ENCODE results near the gene PSTPIP2. TPM values are rescaled to one million over a fixed set of nuclear protein-coding genes. Genes with fewer than 3 reads are reported as not detected.

The PSTPIP2 gene
- total and polyA plus RNA-seq, 2 of the 4 experiments (the other 2 are of a cell fraction): 10.4 to 12.4 TPM

- DNase-seq: no peak
- H4K5ac ChIP-seq (ENCODE audit: low read depth, low read length): no peak overlapping the region
- H2BK5ac ChIP-seq (ENCODE audit: low read depth, low read length, poor library complexity, severe bottlenecking): no peak overlapping the region
- no peak overlapping the region for H3K14ac ChIP-seq (replicated peaks; ENCODE audit: low read depth, low read length)
- no peaks in the 10 kb centered on the region; the same call in 1 of the 2 replicates for H3K9me3 ChIP-seq (ENCODE audit: control insufficient read depth, insufficient read depth, low read length)
- H3K23ac ChIP-seq (ENCODE audit: low read depth, low read length): no peak overlapping the region
- TF ChIP-seq RCOR1 (IDR thresholded peaks at IDR 0.05; ENCODE audit: insufficient replicate concordance, low read length) (no peak), CHD1 (IDR thresholded peaks at IDR 0.05; ENCODE audit: low read depth, low read length) (no peak), NFE2L2 (IDR thresholded peaks at IDR 0.05; ENCODE audit: low read depth, low read length) (no peak), SMC3 (IDR thresholded peaks at IDR 0.05; ENCODE audit: low read depth, low read length) (no peak), CEBPB (IDR thresholded peaks at IDR 0.05; ENCODE audit: low read depth, low read length) (no peak), MAZ (IDR thresholded peaks at IDR 0.05; ENCODE audit: borderline replicate concordance, low read depth, low read length) (no peak), MXI1 (IDR thresholded peaks at IDR 0.05; ENCODE audit: borderline replicate concordance, low read depth, low read length) (no peak), RFX5 (IDR thresholded peaks at IDR 0.05; ENCODE audit: low read depth, low read length) (no peak), RAD21 (IDR thresholded peaks at IDR 0.05; ENCODE audit: low read length) (no peak), POLR2A (IDR thresholded peaks at IDR 0.05; ENCODE audit: low read depth, low read length) (no peak)
- TF ChIP-seq, protein P1, sequence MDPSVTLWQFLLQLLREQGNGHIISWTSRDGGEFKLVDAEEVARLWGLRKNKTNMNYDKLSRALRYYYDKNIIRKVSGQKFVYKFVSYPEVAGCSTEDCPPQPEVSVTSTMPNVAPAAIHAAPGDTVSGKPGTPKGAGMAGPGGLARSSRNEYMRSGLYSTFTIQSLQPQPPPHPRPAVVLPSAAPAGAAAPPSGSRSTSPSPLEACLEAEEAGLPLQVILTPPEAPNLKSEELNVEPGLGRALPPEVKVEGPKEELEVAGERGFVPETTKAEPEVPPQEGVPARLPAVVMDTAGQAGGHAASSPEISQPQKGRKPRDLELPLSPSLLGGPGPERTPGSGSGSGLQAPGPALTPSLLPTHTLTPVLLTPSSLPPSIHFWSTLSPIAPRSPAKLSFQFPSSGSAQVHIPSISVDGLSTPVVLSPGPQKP (IDR thresholded peaks at IDR 0.05; ENCODE audit: borderline replicate concordance, low read depth, low read length): no peak
- TF ChIP-seq, protein P2, sequence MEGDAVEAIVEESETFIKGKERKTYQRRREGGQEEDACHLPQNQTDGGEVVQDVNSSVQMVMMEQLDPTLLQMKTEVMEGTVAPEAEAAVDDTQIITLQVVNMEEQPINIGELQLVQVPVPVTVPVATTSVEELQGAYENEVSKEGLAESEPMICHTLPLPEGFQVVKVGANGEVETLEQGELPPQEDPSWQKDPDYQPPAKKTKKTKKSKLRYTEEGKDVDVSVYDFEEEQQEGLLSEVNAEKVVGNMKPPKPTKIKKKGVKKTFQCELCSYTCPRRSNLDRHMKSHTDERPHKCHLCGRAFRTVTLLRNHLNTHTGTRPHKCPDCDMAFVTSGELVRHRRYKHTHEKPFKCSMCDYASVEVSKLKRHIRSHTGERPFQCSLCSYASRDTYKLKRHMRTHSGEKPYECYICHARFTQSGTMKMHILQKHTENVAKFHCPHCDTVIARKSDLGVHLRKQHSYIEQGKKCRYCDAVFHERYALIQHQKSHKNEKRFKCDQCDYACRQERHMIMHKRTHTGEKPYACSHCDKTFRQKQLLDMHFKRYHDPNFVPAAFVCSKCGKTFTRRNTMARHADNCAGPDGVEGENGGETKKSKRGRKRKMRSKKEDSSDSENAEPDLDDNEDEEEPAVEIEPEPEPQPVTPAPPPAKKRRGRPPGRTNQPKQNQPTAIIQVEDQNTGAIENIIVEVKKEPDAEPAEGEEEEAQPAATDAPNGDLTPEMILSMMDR (conservative IDR thresholded peaks at IDR 0.05; ENCODE audit: low read depth, low read length): no peak
- H3K4me2 ChIP-seq (ENCODE audit: low read depth, low read length): no peak overlapping the region
- no peak overlapping the region for H2BK15ac ChIP-seq (ENCODE audit: low read depth, low read length)
- H3K27me3 ChIP-seq (ENCODE audit: control insufficient read depth, insufficient read depth, low read length): no peaks in the 10 kb centered on the region
- no peak overlapping the region for H4K8ac ChIP-seq (ENCODE audit: low read depth in 2 of 2, low read length in 2 of 2)
- H3K4me1 ChIP-seq (ENCODE audit: control insufficient read depth, insufficient read depth, low read length): no peaks in the 10 kb centered on the region
- H2BK120ac ChIP-seq (ENCODE audit: low read depth, low read length): no peak overlapping the region
- dilution Hi-C loops (cut with HindIII; ENCODE audit: low sequenced_read_pairs, unreplicated experiment) (no loop called here), in situ Hi-C loops (cut with MboI; ENCODE audit: low sequenced_read_pairs) (no loop called here), intact Hi-C loops (cut with micrococcal nuclease) (no loop called here)
- H4K91ac ChIP-seq (ENCODE audit: insufficient read depth, low read depth, low read length): no peak overlapping the region
- BruUV-seq (replicated peaks): no TSS peak
- WGBS, 2 experiments (ENCODE audit: extremely low coverage in 2 of 2, insufficient read length in 1 of 2): 100% methylated on average over 1 of the region's 3 CpGs; no CpG with 5 or more reads in 1 of the 2 experiments
- H3K9ac ChIP-seq (ENCODE audit: low read depth, low read length): no peak overlapping the region
- H2AK5ac ChIP-seq (ENCODE audit: low read depth, low read length): no peak overlapping the region
- no peak overlapping the region for H2AFZ ChIP-seq (replicated peaks; ENCODE audit: low read length, poor library complexity)
- ChIA-PET POLR2A (ENCODE audit: unreplicated experiment) (no interaction called here), CTCF (no interaction called here)
- no peak overlapping the region for H3K18ac ChIP-seq (ENCODE audit: low read depth, low read length)
- H2BK20ac ChIP-seq (ENCODE audit: low read depth, low read length): no peak overlapping the region
- H3K9me1 ChIP-seq (ENCODE audit: insufficient read depth, low read length): no peaks in the 10 kb centered on the region
- no peak overlapping the region for H3K4me3 ChIP-seq (ENCODE audit: insufficient read depth, low read depth, low read length)
- H2AK9ac ChIP-seq (replicated peaks; ENCODE audit: low read depth, low read length, poor library complexity): no peak overlapping the region
- peaks cover 8% of the 10 kb centered on the region; the same call in 1 of the 2 replicates for H3K36me3 ChIP-seq (ENCODE audit: control insufficient read depth, insufficient read depth, low read length)
- no peak overlapping the region for H3K56ac ChIP-seq (ENCODE audit: extremely low read depth, insufficient read depth, low read length)
- no peak overlapping the region for H3K4ac ChIP-seq (ENCODE audit: low read depth, low read length)
- ATAC-seq (ENCODE audit: low read depth): no peak
- no peaks in the 10 kb centered on the region for H4K20me1 ChIP-seq (ENCODE audit: insufficient read depth, low read length)
- no peak overlapping the region for H3K27ac ChIP-seq (ENCODE audit: insufficient read depth, low read length)
- H3K79me1 ChIP-seq (ENCODE audit: low read depth in 1 of 2, low read length in 2 of 2): no peaks in the 10 kb centered on the region
These were observed 72.5 kb downstream of the PSTPIP2 start for GRCh38 chr18:45999536-45999935.

Data from IMR-90 (cell line).